ENCODE data around the gene RERG. TPM values are rescaled to one million over a fixed set of nuclear protein-coding genes. Genes with fewer than 3 reads are reported as not detected.

The RERG gene
- total RNA-seq, 2 experiments from 2014 or later: not detected

GRCh38 chr12:15212930-15213329 is 8.3 kb downstream of the RERG start:
- Histone ChIP-seq H4K20me1 (ENCODE audit: insufficient read depth, low read length) (no peaks in the 10 kb centered on the region), H2AFZ (ENCODE audit: low read length) (no peak overlapping the region), H3K4me1 (ENCODE audit: insufficient read depth, low read length, poor library complexity, severe bottlenecking) (no peaks in the 10 kb centered on the region), H3K27ac (ENCODE audit: low read depth, low read length, poor library complexity, severe bottlenecking) (no peak overlapping the region), H3K79me2 (ENCODE audit: insufficient read depth, low read depth, low read length) (no peaks in the 10 kb centered on the region), H3K4me3 (ENCODE audit: low read depth, low read length, poor library complexity, severe bottlenecking) (no peak overlapping the region), H3K4me2 (ENCODE audit: low read length) (no peak overlapping the region), H3K36me3 (ENCODE audit: insufficient read depth, low read length) (no peaks in the 10 kb centered on the region), H3K9me2 (ENCODE audit: insufficient read depth, low read length) (no peaks in the 10 kb centered on the region), H3K9me3 (ENCODE audit: low read length) (no peaks in the 10 kb centered on the region)
- no TSS peak for BruUV-seq (replicated peaks)
- DNase-seq (ENCODE audit: low spot score): no peak
- ChIA-PET POLR2A (interaction anchor here (0.6 to 0.7 kb wide), 2 partner anchors 17 to 138 kb away, joined by 3 to 4 read pairs; no protein-coding TSS in a partner anchor), CTCF (ENCODE audit: unreplicated experiment) (no interaction called here)
- intact Hi-C loops (cut with micrococcal nuclease; ENCODE audit: unreplicated experiment): no loop called here
- TF ChIP-seq EZH2phosphoT487 (IDR thresholded peaks at IDR 0.05; ENCODE audit: borderline replicate concordance, low read depth, low read length) (no peak), CTCF (conservative IDR thresholded peaks at IDR 0.05; ENCODE audit: low read length) (no peak)

GRCh38 chr12:15209782-15210181 is 11.4 kb downstream of the RERG start:
- no peaks in the 10 kb centered on the region for H4K20me1 ChIP-seq (ENCODE audit: insufficient read depth, low read length)
- no peaks in the 10 kb centered on the region for H3K4me1 ChIP-seq (ENCODE audit: insufficient read depth, low read length, poor library complexity, severe bottlenecking)
- H3K4me3 ChIP-seq (ENCODE audit: low read depth, low read length, poor library complexity, severe bottlenecking): no peak overlapping the region
- no peak for DNase-seq (ENCODE audit: low spot score)
- TF ChIP-seq EZH2phosphoT487 (IDR thresholded peaks at IDR 0.05; ENCODE audit: borderline replicate concordance, low read depth, low read length): no peak
- TF ChIP-seq CTCF (conservative IDR thresholded peaks at IDR 0.05; ENCODE audit: low read length): no peak
- POLR2A ChIA-PET: interaction anchor here (0.7 kb wide), 1 partner anchor 8 kb away, joined by 4 read pairs; no protein-coding TSS in a partner anchor
- H3K9me3 ChIP-seq (ENCODE audit: low read length): no peaks in the 10 kb centered on the region
- no peak overlapping the region for H3K27ac ChIP-seq (ENCODE audit: low read depth, low read length, poor library complexity, severe bottlenecking)
- H3K9me2 ChIP-seq (ENCODE audit: insufficient read depth, low read length): no peaks in the 10 kb centered on the region
- H3K36me3 ChIP-seq (ENCODE audit: insufficient read depth, low read length): no peaks in the 10 kb centered on the region
- BruUV-seq (replicated peaks): no TSS peak
- CTCF ChIA-PET (ENCODE audit: unreplicated experiment): no interaction called here
- intact Hi-C loops (cut with micrococcal nuclease; ENCODE audit: unreplicated experiment): loop anchor here (5.0 kb wide), 1 partner anchor 57 kb away; no protein-coding TSS in a partner anchor
- H2AFZ ChIP-seq (ENCODE audit: low read length): no peak overlapping the region
- no peaks in the 10 kb centered on the region for H3K79me2 ChIP-seq (ENCODE audit: insufficient read depth, low read depth, low read length)
- H3K4me2 ChIP-seq (ENCODE audit: low read length): no peak overlapping the region

- Histone ChIP-seq H3K9me2 (ENCODE audit: insufficient read depth, low read length) (no peaks in the 10 kb centered on the region), H3K4me2 (ENCODE audit: low read length) (no peak overlapping the region), H3K36me3 (ENCODE audit: insufficient read depth, low read length) (no peaks in the 10 kb centered on the region), H3K4me1 (ENCODE audit: insufficient read depth, low read length, poor library complexity, severe bottlenecking) (no peaks in the 10 kb centered on the region), H3K4me3 (ENCODE audit: low read depth, low read length, poor library complexity, severe bottlenecking) (no peak overlapping the region), H2AFZ (ENCODE audit: low read length) (no peak overlapping the region), H3K9me3 (ENCODE audit: low read length) (no peaks in the 10 kb centered on the region), H4K20me1 (ENCODE audit: insufficient read depth, low read length) (no peaks in the 10 kb centered on the region), H3K79me2 (ENCODE audit: insufficient read depth, low read depth, low read length) (no peaks in the 10 kb centered on the region), H3K27ac (ENCODE audit: low read depth, low read length, poor library complexity, severe bottlenecking) (no peak overlapping the region)
- intact Hi-C loops (cut with micrococcal nuclease; ENCODE audit: unreplicated experiment): loop anchor here (5.0 kb wide), 1 partner anchor 57 kb away; no protein-coding TSS in a partner anchor
- CTCF ChIA-PET (ENCODE audit: unreplicated experiment): no interaction called here
- BruUV-seq (replicated peaks): no TSS peak
- POLR2A ChIA-PET: no interaction called here
- no peak for DNase-seq (ENCODE audit: low spot score)
- TF ChIP-seq EZH2phosphoT487 (IDR thresholded peaks at IDR 0.05; ENCODE audit: borderline replicate concordance, low read depth, low read length) (no peak), CTCF (conservative IDR thresholded peaks at IDR 0.05; ENCODE audit: low read length) (no peak)
Observed at GRCh38 chr12:15208871-15209656, 12.2 kb downstream of the RERG start.

Data from OCI-LY7 (cell line).